ENCODE data around the gene PKN2. TPM values are rescaled to one million over a fixed set of nuclear protein-coding genes. Genes with fewer than 3 reads are reported as not detected.
"Not testable (repeated sequence)": the region's sequence is repeated elsewhere in the genome, so short reads cannot be mapped to it uniquely, and the experiment has no call there.

Gene PKN2
- total RNA-seq, 4 donors from 2014 or later = 14.9 to 18.6 (median 17.0) TPM

- in situ Hi-C loops (cut with MboI; ENCODE audit: low sequenced_read_pairs in 4 of 4) = loop anchor here in 1 of 4 donors (10.0 kb wide), 1 partner anchor 72 kb away; no protein-coding TSS in a partner anchor
- no peak for ATAC-seq
- intact Hi-C loops (cut with DNase I; ENCODE audit: low total_unique reads) = loop anchor here (5.0 kb wide), 1 partner anchor 75 kb away; no protein-coding TSS in a partner anchor
- Histone ChIP-seq H3K4me1 (no peaks in the 10 kb centered on the region), H3K27ac (no peak overlapping the region), H3K36me3 (peaks cover 0 to 27% of the 10 kb centered on the region in 2 donors), H3K27me3 (no peaks in the 10 kb centered on the region), H3K9me3 (no peaks in the 10 kb centered on the region), H3K4me3 (no peak overlapping the region)
- TF ChIP-seq CTCF (IDR thresholded peaks at IDR 0.05 in 4 of 5, conservative IDR thresholded peaks at IDR 0.05 in 1 of 5) (no peak), POLR2A (IDR thresholded peaks at IDR 0.05) (no peak)
- DNase-seq = no peak
Observed at GRCh38 chr1:88802404-88802803, 118.3 kb downstream of the PKN2 start.

- H3K4me1 ChIP-seq = no peaks in the 10 kb centered on the region
- ATAC-seq (no peak), DNase-seq (no peak)
- in situ Hi-C loops (cut with MboI; ENCODE audit: low sequenced_read_pairs in 4 of 4) (loop anchor here in 1 of 4 donors (10.0 kb wide), 1 partner anchor 72 kb away; no protein-coding TSS in a partner anchor), intact Hi-C loops (cut with DNase I; ENCODE audit: low total_unique reads) (loop anchor here (5.0 kb wide), 1 partner anchor 74 kb away; no protein-coding TSS in a partner anchor)
- H3K27me3 ChIP-seq = no peaks in the 10 kb centered on the region
- H3K4me3 ChIP-seq = no peak overlapping the region
- H3K27ac ChIP-seq = no peak overlapping the region
- H3K36me3 ChIP-seq = peaks cover 0 to 32% of the 10 kb centered on the region in 2 donors
- TF ChIP-seq POLR2A (IDR thresholded peaks at IDR 0.05) = no peak
- TF ChIP-seq CTCF (IDR thresholded peaks at IDR 0.05 in 4 of 5, conservative IDR thresholded peaks at IDR 0.05 in 1 of 5) = no peak
- no peaks in the 10 kb centered on the region for H3K9me3 ChIP-seq
Observed at GRCh38 chr1:88802950-88803349, 118.9 kb downstream of the PKN2 start.

- Histone ChIP-seq H3K36me3 (peaks cover 0 to 36% of the 10 kb centered on the region in 2 donors), H3K9me3 (no peaks in the 10 kb centered on the region), H3K27ac (no peak overlapping the region), H3K4me3 (no peak overlapping the region), H3K4me1 (no peaks in the 10 kb centered on the region), H3K27me3 (no peaks in the 10 kb centered on the region)
- DNase-seq = no peak
- in situ Hi-C loops (cut with MboI; ENCODE audit: low sequenced_read_pairs in 4 of 4) (loop anchor here in 1 of 4 donors (10.0 kb wide), 1 partner anchor 71 kb away; no protein-coding TSS in a partner anchor), intact Hi-C loops (cut with DNase I; ENCODE audit: low total_unique reads) (loop anchor here (5.0 kb wide), 1 partner anchor 74 kb away; no protein-coding TSS in a partner anchor)
- no peak for TF ChIP-seq CTCF (IDR thresholded peaks at IDR 0.05 in 4 of 5, conservative IDR thresholded peaks at IDR 0.05 in 1 of 5)
- no peak for TF ChIP-seq POLR2A (IDR thresholded peaks at IDR 0.05)
- no peak for ATAC-seq
Observed at GRCh38 chr1:88803444-88803843, 119.4 kb downstream of the PKN2 start.

DNA sequence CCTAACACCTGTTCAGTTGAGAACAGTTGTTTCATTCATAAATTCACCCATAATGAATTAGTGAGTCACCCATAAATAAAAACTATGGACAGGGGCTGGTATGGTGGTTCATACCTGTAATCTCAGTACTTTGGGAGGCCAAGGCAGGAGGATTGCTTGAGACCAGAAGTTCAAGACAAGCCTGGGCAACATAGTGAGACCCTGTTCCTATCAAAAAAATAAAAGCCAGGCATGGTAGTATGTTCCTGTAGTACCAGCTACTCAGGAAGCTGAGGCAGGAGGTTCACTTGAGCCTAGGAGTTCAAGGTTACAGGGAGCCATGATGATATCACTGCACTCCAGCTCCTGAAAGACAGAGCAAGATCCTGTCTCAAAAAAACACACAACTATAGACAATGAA, 128.3 kb downstream of the PKN2 start:
- H3K27ac ChIP-seq = no peak overlapping the region
- H3K4me1 ChIP-seq = no peaks in the 10 kb centered on the region
- DNase-seq (no peak), ATAC-seq (no peak)
- H3K36me3 ChIP-seq = peaks cover 0 to 20% of the 10 kb centered on the region in 2 donors
- no peaks in the 10 kb centered on the region for H3K9me3 ChIP-seq
- no peak for TF ChIP-seq POLR2A (IDR thresholded peaks at IDR 0.05)
- no peak for TF ChIP-seq CTCF (IDR thresholded peaks at IDR 0.05 in 4 of 5, conservative IDR thresholded peaks at IDR 0.05 in 1 of 5)
- H3K27me3 ChIP-seq = no peaks in the 10 kb centered on the region
- intact Hi-C loops (cut with DNase I; ENCODE audit: low total_unique reads) (no loop called here), in situ Hi-C loops (cut with MboI; ENCODE audit: low sequenced_read_pairs in 4 of 4) (no loop called here)
- H3K4me3 ChIP-seq = no peak overlapping the region

DNA sequence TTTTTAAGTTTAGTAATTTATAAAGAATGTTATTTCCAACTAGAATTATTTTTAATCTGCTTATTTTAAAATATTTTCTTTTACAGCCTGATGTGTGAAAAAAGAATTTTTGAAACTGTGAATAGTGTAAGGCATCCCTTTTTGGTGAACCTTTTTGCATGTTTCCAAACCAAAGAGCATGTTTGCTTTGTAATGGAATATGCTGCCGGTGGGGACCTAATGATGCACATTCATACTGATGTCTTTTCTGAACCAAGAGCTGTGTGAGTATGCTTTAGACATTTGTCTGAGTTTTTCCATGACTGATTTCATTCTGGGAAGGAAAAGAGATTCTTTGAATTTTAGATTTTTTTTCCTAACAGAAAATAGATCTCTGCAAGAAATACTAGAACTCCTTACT, 129.4 kb downstream of the PKN2 start:
- H3K9me3 ChIP-seq = no peaks in the 10 kb centered on the region
- in situ Hi-C loops (cut with MboI; ENCODE audit: low sequenced_read_pairs in 4 of 4) = no loop called here

DNA sequence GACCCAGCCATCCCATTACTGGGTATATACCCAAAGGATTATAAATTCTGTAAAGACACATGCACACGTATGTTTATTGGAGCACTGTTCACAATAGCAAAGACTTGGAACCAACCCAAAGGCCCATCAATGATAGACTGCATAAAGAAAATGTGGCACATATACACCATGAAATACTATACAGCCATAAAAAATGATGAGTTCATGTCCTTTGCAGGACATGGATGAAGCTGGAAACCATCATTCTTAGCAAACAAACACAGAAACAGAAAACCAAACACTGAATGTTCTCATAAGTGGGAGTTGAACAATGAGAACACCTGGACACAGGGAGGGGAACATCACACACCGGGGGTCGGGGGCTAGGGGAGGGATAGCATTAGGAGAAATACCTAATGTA, 135.6 kb downstream of the PKN2 start:
- DNase-seq = not testable (repeated sequence)

More for the DNA sequence above, 129.4 kb downstream of the PKN2 start:
- Histone ChIP-seq H3K27me3 (no peaks in the 10 kb centered on the region), H3K36me3 (peaks cover 0 to 10% of the 10 kb centered on the region in 2 donors), H3K4me3 (no peak overlapping the region), H3K4me1 (no peaks in the 10 kb centered on the region), H3K27ac (no peak overlapping the region)
- no peak for DNase-seq
- no peak for TF ChIP-seq POLR2A (IDR thresholded peaks at IDR 0.05)
- no peak for TF ChIP-seq CTCF (IDR thresholded peaks at IDR 0.05 in 4 of 5, conservative IDR thresholded peaks at IDR 0.05 in 1 of 5)
- no peak for ATAC-seq
- intact Hi-C loops (cut with DNase I; ENCODE audit: low total_unique reads) = no loop called here

More for the DNA sequence above, 135.6 kb downstream of the PKN2 start:
- peaks cover 0 to 14% of the 10 kb centered on the region in 2 donors for H3K36me3 ChIP-seq
- H3K27me3 ChIP-seq; H3K27ac ChIP-seq; ATAC-seq; intact Hi-C loops (cut with DNase I; ENCODE audit: low total_unique reads); H3K9me3 ChIP-seq; H3K4me1 ChIP-seq; H3K4me3 ChIP-seq; in situ Hi-C loops (cut with MboI; ENCODE audit: low sequenced_read_pairs in 4 of 4): not testable (repeated sequence)

Measured in gastrocnemius medialis (tissue), 4 donors.